ENCODE measurements around the gene CYP2R1.

DNA sequence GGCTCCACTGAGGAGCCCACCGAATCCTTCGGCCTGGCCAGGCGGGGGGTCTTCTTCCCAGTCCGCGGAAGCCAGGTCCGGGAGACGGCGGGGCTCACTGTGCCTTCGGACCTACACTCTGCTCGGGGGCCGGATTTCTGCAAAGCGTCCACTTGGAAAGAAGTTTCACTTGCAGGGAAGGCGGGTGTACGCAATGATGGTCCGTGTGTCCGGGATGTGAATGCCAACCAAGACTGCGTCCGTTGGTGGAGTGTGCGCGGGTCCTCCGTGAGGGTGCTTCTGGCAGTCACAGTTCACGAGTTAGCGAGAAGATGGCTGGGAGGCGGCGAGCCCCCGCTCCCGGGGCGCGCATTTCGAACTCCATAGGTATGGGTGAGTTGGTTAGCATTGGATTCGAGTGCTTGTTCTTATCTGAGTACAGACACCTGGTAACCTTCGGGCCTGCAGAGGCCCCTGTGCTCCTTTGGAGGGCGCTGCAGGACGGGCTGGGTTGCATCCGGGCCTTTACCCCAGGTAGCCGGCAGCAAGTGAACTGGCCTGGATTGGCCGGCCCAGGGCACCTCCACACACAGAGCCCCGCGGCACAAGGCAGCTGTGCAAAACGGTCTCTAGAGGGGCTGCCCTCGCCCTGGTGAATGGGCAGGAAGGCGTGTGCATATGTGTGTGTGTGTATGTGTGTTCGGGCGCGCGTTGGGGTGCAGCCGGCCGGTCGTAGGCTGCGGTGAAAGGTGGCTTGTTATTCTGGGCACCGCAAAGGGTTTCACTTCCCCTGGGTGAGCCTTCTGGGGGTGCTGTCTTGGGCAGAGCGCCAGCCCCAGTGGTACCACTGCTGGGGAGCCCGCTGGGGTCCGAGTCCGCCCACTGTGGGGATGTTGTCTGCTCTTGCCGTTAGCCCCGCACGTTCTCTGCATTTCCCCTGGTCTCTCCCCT, 13.3 kb upstream of the CYP2R1 start:
- TF ChIP-seq, protein P1, sequence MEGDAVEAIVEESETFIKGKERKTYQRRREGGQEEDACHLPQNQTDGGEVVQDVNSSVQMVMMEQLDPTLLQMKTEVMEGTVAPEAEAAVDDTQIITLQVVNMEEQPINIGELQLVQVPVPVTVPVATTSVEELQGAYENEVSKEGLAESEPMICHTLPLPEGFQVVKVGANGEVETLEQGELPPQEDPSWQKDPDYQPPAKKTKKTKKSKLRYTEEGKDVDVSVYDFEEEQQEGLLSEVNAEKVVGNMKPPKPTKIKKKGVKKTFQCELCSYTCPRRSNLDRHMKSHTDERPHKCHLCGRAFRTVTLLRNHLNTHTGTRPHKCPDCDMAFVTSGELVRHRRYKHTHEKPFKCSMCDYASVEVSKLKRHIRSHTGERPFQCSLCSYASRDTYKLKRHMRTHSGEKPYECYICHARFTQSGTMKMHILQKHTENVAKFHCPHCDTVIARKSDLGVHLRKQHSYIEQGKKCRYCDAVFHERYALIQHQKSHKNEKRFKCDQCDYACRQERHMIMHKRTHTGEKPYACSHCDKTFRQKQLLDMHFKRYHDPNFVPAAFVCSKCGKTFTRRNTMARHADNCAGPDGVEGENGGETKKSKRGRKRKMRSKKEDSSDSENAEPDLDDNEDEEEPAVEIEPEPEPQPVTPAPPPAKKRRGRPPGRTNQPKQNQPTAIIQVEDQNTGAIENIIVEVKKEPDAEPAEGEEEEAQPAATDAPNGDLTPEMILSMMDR (IDR thresholded peaks at IDR 0.05; ENCODE audit: low read length): peak; percentile 68
- no peak for TF ChIP-seq EZH2 (IDR thresholded peaks at IDR 0.05; ENCODE audit: borderline replicate concordance, low read length)
